GM21786 (cell line): Measurements from ENCODE around the gene SAP30.

Experiments used
- ATAC-seq: cut with Tn5 transposase; IDR thresholded peaks from one replicate; pipeline ENCODE4 v1.9.1; 2021; ENCODE audit not compliant: unreplicated experiment

Gene SAP30

GRCh38 chr4:173413036-173413435 lies 42.3 kb downstream of the SAP30 start:
- no peak for ATAC-seq

- ATAC-seq = no peak
Observed at GRCh38 chr4:173414456-173414855, 43.7 kb downstream of the SAP30 start.

- ATAC-seq = no peak
Observed at GRCh38 chr4:173415092-173415491, 44.3 kb downstream of the SAP30 start.

- ATAC-seq = no peak
Observed at GRCh38 chr4:173415885-173416653, 45.3 kb downstream of the SAP30 start.

GRCh38 chr4:173417833-173418232 lies 47.1 kb downstream of the SAP30 start:
- no peak for ATAC-seq

GRCh38 chr4:173418639-173419038 lies 47.9 kb downstream of the SAP30 start:
- ATAC-seq = no peak

- ATAC-seq = no peak
Observed at GRCh38 chr4:173420324-173420752, 49.6 kb downstream of the SAP30 start.

GRCh38 chr4:173420801-173421200 lies 50.0 kb downstream of the SAP30 start:
- ATAC-seq = no peak

- no peak for ATAC-seq
Observed at GRCh38 chr4:173424899-173425805, 54.4 kb downstream of the SAP30 start.

GRCh38 chr4:173426064-173426463 lies 55.3 kb downstream of the SAP30 start:
- no peak for ATAC-seq
